Psoas muscle (tissue), 8 donors: Measurements from ENCODE around the gene KCTD3. TPM values are rescaled to one million over a fixed set of nuclear protein-coding genes. Genes with fewer than 3 reads are reported as not detected.

Source experiments
- ATAC-seq, 4 donors: fragments of 200-7000 bp; cut with Tn5 transposase; one replicate each; pipeline ENCODE4 v1.9.1; 2020; ENCODE audit warnings: moderate library complexity in 3 of 4, mild to moderate bottlenecking in 2 of 4
- DNase-seq, 2 donors: peaks; one replicate each; pipeline ENCODE4 v3.0.0-alpha.2; 2020
- H3K27ac ChIP-seq: fragments of 200-600 bp; one replicate; pipeline ENCODE4 v1.8.0; 2022
- H3K27me3 ChIP-seq, 3 donors: fragments of 200-600 bp in 1 of 3; one replicate each; pipeline versions ENCODE4 v1.6.1 to v1.8.0; 2013 to 2022; ENCODE audit warnings: low read length in 2 of 3, mild to moderate bottlenecking in 2 of 3, moderate library complexity in 1 of 3; ENCODE audit not compliant: insufficient read depth in 3 of 3
- H3K36me3 ChIP-seq, 2 donors: fragments of 200-600 bp in 1 of 2; one replicate each; pipeline versions ENCODE4 v1.6.1 to v1.8.0; 2013 to 2022; ENCODE audit warnings: low read depth in 1 of 2, mild to moderate bottlenecking in 1 of 2, moderate library complexity in 1 of 2; ENCODE audit not compliant: insufficient read depth in 1 of 2
- H3K4me1 ChIP-seq: fragments of 200-600 bp; one replicate; pipeline ENCODE4 v1.8.0; 2022
- H3K4me3 ChIP-seq: fragments of 200-600 bp; one replicate; pipeline ENCODE4 v1.8.0; 2022; ENCODE audit warnings: mild to moderate bottlenecking
- H3K9me3 ChIP-seq: fragments of 200-600 bp; one replicate; pipeline ENCODE4 v1.8.0; 2022
- WGBS, 3 donors: extraction: QIAGEN DNeasy Blood & Tissue Kit; methylation state at CpG; one replicate each; pipeline versions ENCODE4 v1.1.6 to v1.1.7; 2013; 5-methylcytosine and 5-hydroxymethylcytosine counted together
- intact Hi-C, 2 donors: fragments of 100-400 bp; cut with DNase I; formaldehyde crosslinking; loops; one replicate each; pipeline versions ENCODE4 v1.11.0 to v1.14.2; 2022
- polyA plus RNA-seq, 3 donors: library from polyadenylated mRNA; stranded (reverse); fragments of 200-250 nt; gene quantifications; one replicate each; pipeline ENCODE4 v1.2.3, GENCODE V29; 2013
- total RNA-seq, 4 donors: library from RNA; stranded (reverse); fragmentation: NEBNext Ultra II Directional in 2 of 4; extraction: Animal tissue kit (Norgen Biotek cat#: 25700) in 2 of 4; gene quantifications; one replicate each; pipeline versions ENCODE4 v1.2.1 to v1.2.4, GENCODE V29; 2021 to 2023
- TF ChIP-seq, protein P1 (sequence below): fragments of 200-600 bp; IDR thresholded peaks from one replicate; pipeline ENCODE4 v1.8.0; 2022; ENCODE audit warnings: antibody characterized with exemption
- donor health status: healthy with polysubstance abuse.
- donor health status: DM: no; HTN: no; CAD: no; lungs with moderate emphysema.
- donor health status: Bipolar disorder and iron deficiency.
- donor health status: healthy.
- donor health status: DM: yes; HTN: yes; CAD: no.
- donor health status: DM: no; HTN: no; CAD: no.
- donor health status: DM: no; HTN: no; CAD: no.
- donor health status: DM: yes; HTN: yes; CAD: no.

The KCTD3 gene
- total and polyA plus RNA-seq, 7 donors, result 6.9 to 20.8 (median 12.8) TPM

- H3K9me3 ChIP-seq, result no peaks in the 10 kb centered on the region
- H3K4me1 ChIP-seq, result no peaks in the 10 kb centered on the region
- DNase-seq, result no peak
- TF ChIP-seq, protein P1, sequence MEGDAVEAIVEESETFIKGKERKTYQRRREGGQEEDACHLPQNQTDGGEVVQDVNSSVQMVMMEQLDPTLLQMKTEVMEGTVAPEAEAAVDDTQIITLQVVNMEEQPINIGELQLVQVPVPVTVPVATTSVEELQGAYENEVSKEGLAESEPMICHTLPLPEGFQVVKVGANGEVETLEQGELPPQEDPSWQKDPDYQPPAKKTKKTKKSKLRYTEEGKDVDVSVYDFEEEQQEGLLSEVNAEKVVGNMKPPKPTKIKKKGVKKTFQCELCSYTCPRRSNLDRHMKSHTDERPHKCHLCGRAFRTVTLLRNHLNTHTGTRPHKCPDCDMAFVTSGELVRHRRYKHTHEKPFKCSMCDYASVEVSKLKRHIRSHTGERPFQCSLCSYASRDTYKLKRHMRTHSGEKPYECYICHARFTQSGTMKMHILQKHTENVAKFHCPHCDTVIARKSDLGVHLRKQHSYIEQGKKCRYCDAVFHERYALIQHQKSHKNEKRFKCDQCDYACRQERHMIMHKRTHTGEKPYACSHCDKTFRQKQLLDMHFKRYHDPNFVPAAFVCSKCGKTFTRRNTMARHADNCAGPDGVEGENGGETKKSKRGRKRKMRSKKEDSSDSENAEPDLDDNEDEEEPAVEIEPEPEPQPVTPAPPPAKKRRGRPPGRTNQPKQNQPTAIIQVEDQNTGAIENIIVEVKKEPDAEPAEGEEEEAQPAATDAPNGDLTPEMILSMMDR, result no peak
- no peak overlapping the region for H3K27ac ChIP-seq
- H3K4me3 ChIP-seq, result no peak overlapping the region
- peaks cover 3 to 30% of the 10 kb centered on the region in 2 donors for H3K36me3 ChIP-seq
- ATAC-seq, result no peak
- H3K27me3 ChIP-seq, result no peaks in the 10 kb centered on the region
- intact Hi-C loops, result no loop called here
Observed at GRCh38 chr1:215625949-215626348, 58.8 kb downstream of the KCTD3 start.

DNA sequence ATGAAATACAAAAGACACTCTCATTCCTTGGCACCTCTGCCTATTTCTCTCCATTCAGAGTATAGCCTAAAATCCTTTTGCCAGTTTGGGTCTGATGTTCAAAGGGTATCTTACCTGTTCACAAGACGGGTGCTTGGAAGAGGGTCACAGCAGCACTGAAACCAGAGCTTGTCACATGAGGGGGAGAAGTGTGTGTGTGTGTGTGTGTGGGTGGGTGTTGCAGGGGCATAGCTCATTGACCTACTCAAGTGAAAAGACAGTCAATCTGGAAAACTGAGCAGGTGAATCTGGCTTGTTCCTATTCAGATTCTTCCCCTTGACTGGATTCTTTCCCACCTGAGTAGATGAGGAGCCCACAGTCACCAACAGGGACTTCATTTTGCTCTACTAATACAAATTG, 63.9 kb downstream of the KCTD3 start:
- DNase-seq (no peak), ATAC-seq (no peak)
- WGBS, 3 donors, result 49 to 76% (median 58%) methylated on average over 1 of the region's 1 CpG
- no peaks in the 10 kb centered on the region for H3K27me3 ChIP-seq
- no peaks in the 10 kb centered on the region for H3K9me3 ChIP-seq
- intact Hi-C loops, result no loop called here
- TF ChIP-seq, protein P1, result no peak
- no peaks in the 10 kb centered on the region for H3K36me3 ChIP-seq
- no peak overlapping the region for H3K27ac ChIP-seq
- H3K4me3 ChIP-seq, result no peak overlapping the region
- H3K4me1 ChIP-seq, result no peaks in the 10 kb centered on the region

GRCh38 chr1:215631489-215631888, 64.4 kb downstream of the KCTD3 start:
- TF ChIP-seq, protein P1, result no peak
- Histone ChIP-seq H3K4me1 (no peaks in the 10 kb centered on the region), H3K9me3 (no peaks in the 10 kb centered on the region), H3K4me3 (no peak overlapping the region), H3K27me3 (no peaks in the 10 kb centered on the region), H3K27ac (no peak overlapping the region), H3K36me3 (no peaks in the 10 kb centered on the region)
- 38 to 48% (median 39%) methylated on average over 3 of the region's 3 CpGs for WGBS, 3 donors
- no peak for ATAC-seq
- intact Hi-C loops, result no loop called here
- DNase-seq, result peak in 1 of 2 donors; percentile 48

DNA sequence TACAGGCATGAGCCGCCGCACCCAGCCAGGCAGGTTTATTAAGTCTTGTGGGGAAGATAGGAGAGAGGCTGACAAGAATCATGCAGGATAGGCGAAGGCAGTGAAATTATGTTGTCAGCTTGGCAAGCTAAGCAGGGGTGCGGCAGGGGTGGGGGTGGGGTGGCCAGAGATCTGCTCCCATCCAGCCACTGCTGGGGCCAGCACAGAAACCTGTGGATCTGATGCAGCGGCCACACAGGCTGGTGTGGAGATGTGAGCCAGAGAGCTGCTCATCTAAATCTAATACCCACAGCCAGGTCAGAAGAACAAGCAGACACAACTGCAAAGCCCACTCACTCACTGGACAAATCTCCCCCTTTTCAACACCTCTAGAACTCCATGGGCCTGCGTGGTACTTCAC, 68.7 kb downstream of the KCTD3 start:
- TF ChIP-seq, protein P1, result no peak
- peak in 1 of 2 donors; percentile 40 for DNase-seq
- intact Hi-C loops, result no loop called here
- ATAC-seq, result no peak
- no peaks in the 10 kb centered on the region for H3K9me3 ChIP-seq
- no peaks in the 10 kb centered on the region for H3K27me3 ChIP-seq
- WGBS, 3 donors, result 82 to 87% (median 86%) methylated on average over 6 of the region's 6 CpGs
- no peak overlapping the region for H3K27ac ChIP-seq
- H3K4me1 ChIP-seq, result no peaks in the 10 kb centered on the region
- no peak overlapping the region for H3K4me3 ChIP-seq
- H3K36me3 ChIP-seq, result no peaks in the 10 kb centered on the region

DNA sequence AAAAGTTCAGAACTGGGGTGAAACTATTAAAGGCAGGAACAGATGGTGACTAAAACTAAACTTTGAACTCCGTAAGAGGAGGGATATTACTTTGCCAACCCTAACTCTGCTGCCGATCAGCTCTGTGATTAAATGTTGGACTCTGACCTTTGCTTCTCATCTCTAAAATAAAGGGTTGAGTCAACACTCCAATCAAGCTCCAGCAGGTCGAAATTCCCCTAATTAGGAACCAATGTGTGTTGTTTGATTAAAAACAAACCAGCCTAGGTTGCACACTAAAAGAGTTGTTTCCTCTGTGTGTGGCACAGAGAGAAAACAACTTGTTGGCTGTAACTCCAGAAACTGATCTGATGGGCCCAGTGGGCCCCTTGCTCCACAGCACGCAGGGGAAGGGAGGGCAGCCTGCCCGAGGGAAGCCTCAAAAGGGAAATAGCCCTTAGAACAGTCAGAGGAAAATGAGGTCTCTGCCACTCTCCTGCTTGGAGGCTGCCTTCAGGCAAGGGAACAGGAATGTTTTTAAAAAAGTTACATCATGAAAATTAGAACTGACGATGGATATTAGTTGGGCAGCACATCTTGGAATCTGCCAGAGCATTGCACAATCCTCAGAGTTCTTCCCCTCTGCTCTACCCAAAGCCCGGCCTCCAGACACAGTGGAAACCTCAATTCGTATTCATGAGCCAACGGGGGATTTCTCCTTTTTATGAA, 69.3 kb downstream of the KCTD3 start:
- WGBS, 3 donors, result 28 to 45% (median 28%) methylated on average over 9 of the region's 9 CpGs
- H3K4me3 ChIP-seq, result no peak overlapping the region
- intact Hi-C loops, result no loop called here
- DNase-seq (peak; percentile 46 to 68), ATAC-seq (peak; percentile 40 to 81 (median 58))
- no peaks in the 10 kb centered on the region for H3K27me3 ChIP-seq
- peak overlapping the region; percentile 6 for H3K27ac ChIP-seq
- no peaks in the 10 kb centered on the region for H3K36me3 ChIP-seq
- no peaks in the 10 kb centered on the region for H3K4me1 ChIP-seq
- H3K9me3 ChIP-seq, result no peaks in the 10 kb centered on the region
- TF ChIP-seq, protein P1, result no peak
